Inflammatory macrophage (primary cell): ENCODE results near the gene ATG7.
"Not testable (repeated sequence)": the region's sequence is repeated elsewhere in the genome, so short reads cannot be mapped to it uniquely, and the experiment has no call there.

ENCODE experiments used
- DNase-seq, 2 donors: peaks; one replicate each; pipeline ENCODE4 v3.0.0-alpha.2; 2020 to 2022

The ATG7 gene

DNA sequence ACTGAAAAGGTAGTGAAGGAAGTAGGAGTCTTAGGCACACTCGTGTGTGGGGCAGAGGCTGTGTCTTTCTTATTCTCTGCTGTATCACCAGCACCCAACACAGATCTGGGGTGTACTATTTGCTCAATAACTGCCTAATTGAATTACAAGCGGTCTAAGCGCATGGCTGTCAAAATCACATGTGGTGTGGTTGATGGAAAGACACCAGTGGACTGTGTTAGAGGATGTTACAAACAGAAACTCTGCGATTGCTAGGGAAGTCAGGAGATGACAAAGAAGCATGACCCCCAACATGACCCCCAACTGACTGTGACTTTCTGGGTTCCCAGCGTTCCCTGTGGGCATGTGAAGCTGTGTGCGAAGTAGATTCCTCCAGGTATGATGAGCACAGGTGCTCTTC is 32.0 kb downstream of the ATG7 start:
- DNase-seq = peak; percentile 86 to 89

DNA sequence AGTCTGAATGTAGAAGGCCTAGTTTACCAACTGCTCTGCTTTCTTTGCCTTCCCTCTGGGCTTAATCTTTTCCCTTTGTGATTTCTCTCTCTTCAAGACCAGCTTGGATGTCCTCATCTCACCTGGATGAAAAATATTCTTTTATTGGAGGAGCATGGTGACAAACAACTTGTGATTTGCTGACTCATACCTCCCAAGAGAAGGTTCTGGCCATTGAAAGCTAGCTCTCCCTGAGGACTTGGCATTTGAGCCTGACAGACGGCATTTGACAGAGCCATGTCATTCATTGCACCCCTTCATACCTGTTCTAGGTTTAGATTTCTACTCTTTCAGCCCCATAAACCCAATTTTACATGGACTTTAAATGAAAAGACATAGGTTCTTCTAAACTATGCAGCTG is 33.3 kb downstream of the ATG7 start:
- no peak for DNase-seq

DNA sequence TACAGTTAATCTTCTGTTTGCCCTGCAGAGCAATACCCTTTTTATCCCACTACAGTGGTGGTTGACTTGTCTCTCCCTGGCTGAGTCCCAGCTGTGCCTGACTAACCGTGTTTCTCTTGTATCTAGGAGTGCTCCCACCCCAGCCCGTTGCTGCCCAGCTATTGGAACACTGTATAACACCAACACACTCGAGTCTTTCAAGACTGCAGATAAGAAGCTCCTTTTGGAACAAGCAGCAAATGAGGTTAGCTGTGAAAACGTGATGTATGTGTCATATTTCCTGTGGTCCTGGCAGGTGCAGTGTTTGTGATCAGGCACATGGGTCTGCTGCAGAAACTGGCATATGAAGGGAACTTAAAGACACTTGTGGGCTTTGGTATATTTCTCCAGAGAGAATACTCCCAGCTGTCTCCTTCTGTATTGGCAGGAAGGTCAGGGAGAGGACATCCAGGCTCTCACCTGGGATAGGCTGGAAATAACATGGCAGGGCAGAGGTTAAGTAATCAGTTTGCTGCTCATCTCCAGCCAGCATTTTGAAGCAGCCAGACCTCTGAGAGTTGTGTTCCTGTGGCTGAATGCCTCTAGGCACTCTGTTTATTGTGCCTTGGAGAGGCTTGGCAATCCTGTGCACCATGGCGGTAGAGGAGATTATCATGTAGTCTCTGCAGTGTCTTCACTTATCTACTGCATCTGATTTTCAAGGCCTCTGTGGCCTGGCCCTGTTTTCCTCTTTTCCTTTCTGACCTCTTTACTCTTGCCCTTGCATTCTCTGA is 34.8 kb downstream of the ATG7 start:
- DNase-seq = no peak

DNA sequence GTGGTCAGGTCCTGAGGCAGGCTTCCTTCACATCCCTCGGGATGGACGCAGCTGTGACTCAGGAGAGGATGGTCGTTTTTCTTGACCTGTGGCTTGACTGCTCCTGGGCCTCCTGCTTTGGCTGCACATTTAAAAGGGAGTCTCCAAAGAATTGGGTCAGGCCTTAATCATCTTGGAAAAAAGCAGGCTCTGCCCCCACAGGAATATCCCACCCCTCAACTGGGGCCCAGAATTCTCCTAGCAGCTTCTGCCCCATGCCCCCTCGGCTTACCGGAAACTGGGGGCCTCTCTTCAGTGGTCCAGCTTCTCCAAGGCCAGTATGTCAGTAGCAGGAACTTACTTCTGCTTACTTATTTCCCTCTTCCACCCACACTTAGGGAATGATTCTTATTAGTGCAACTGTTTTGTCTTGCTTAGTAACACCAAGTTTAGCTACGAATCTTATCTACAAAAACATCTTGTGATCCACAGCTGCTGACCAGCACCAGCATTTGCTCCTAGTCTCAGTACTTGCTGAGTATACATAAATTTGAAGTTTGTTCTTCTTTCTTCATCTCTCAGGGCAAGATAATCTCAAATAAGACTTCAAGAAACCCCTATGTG is 35.7 kb downstream of the ATG7 start:
- DNase-seq = peak; percentile 93 to 95

DNA sequence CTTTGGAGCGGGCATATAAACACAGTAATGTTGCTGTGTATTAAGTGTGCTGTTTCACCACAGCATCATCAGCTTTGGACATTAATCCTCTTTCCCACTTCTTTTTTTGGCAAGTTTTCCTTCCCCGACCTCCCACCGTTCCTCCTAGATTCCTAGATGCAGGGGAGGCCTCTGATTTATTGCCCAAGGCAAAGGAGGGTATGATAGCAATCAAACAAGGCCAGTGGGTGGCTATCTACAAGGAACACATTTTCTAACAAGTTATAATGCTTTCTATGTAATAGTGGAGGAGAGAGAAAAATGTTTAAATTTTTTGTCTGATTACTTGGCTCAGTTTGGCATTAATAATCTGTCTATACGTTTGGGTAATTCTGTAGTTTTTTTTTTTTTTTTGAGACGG is 38.1 kb downstream of the ATG7 start:
- DNase-seq = no peak

- no peak for DNase-seq
These were observed 40.0 kb downstream of the ATG7 start for GRCh38 chr3:11312166-11312565.

- DNase-seq = no peak
These were observed 45.1 kb downstream of the ATG7 start for GRCh38 chr3:11317300-11317699.

GRCh38 chr3:11322931-11323330 is 50.7 kb downstream of the ATG7 start:
- no peak for DNase-seq

DNA sequence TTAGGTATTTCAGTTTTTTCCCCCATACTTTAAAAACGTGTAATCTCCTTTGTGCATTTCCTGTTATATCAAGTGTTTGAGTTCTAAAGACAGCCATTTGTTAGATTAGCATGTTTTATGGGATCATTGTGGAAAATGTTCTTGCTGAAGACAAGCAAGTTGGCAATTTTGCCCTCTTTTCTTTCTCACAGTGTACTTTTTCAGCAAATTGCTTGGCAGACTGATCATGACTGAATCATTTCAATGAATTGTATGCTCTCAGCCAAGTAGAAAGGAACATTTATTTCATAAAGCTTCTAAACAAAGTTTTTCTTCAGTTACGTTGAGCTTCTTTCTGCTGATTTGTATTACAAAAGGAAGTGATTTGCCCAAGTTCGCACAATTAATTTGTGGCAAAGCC is 51.6 kb downstream of the ATG7 start:
- no peak for DNase-seq

DNA sequence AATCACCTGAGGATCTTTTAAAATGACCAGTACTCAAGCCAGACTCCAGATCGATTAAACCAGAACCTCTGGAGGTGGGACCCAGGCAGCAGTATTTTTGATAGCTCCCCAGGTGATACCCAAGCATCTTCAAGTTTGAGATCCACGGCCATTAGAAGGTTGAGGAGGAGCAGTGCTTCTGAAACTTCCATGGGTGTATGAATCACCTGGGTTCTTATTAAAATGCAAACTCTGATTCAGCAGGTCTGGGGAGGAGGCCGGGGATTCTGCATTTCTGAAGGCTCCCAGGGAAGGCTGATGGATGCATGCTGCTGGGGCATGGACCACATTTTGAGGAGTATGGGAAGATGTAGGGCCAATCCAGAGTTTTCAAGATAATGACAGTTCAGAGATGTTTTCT is 55.4 kb downstream of the ATG7 start:
- no peak for DNase-seq

GRCh38 chr3:11328196-11328945 is 56.2 kb downstream of the ATG7 start:
- DNase-seq = no peak

- no peak for DNase-seq
These were observed 57.6 kb downstream of the ATG7 start for GRCh38 chr3:11329777-11330176.

GRCh38 chr3:11331101-11331500 is 58.9 kb downstream of the ATG7 start:
- DNase-seq = no peak

GRCh38 chr3:11335056-11335608 is 62.9 kb downstream of the ATG7 start:
- peak; percentile 59 to 65 for DNase-seq

- DNase-seq = no peak
These were observed 67.3 kb downstream of the ATG7 start for GRCh38 chr3:11339541-11339940.

DNA sequence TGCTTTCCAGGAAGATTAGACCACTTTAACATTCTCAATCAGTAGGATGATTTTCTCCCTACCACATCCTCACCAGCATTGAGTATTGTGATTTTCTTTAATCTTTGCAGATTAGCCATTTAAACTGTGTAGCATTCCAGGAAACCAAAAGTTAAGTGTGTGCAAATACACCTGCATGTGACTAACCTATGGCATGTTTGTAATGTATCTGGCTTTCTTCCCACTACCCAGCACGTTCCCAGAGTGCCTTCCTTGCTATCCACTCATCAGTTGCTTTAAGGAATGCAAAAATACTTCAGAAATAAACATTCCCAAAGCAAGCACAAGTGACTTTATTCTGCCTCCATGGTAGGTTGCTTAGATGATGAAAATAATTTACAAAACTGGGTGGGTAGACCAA is 74.2 kb downstream of the ATG7 start:
- no peak for DNase-seq

DNA sequence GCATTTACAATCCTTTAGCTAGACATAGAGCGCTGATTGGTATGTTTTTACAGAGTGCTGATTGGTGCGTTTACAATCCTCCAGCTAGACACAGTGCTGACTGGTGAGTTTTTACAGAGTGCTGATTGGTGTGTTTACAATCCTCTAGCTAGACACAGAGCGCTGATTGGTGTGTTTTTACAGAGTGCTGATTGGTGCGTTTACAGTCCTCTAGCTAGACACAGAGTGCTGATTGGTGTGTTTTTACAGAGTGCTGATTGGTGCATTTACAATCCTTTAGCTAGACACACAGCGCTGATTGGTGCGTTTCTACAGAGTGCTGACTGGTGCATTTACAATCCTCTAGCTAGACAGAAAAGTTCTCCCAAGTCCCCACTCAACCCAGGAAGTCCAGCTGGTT is 76.7 kb downstream of the ATG7 start:
- not testable (repeated sequence) for DNase-seq

- DNase-seq = no peak
These were observed 77.2 kb downstream of the ATG7 start for GRCh38 chr3:11349446-11349845.

GRCh38 chr3:11350374-11350773 is 78.2 kb downstream of the ATG7 start:
- peak; percentile 85 to 87 for DNase-seq

DNA sequence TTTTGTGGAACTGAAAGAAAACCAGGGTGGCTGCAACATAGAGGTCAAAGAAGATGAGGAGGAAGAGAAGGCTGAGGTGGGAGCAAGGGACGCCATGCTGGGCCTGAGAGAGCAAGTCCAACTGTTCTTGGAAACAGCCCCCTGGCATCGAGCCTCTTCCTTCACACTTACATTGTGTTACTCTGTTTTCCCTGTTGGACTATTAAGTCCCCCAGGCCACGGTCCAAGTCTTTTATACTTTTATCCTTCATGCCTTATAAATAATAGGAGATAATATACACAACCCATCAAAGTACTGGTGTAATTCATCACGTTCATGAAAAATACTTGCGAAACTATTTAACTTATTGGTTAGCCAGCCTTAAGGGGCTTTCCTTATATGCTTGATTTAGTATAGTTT is 79.3 kb downstream of the ATG7 start:
- no peak for DNase-seq

DNA sequence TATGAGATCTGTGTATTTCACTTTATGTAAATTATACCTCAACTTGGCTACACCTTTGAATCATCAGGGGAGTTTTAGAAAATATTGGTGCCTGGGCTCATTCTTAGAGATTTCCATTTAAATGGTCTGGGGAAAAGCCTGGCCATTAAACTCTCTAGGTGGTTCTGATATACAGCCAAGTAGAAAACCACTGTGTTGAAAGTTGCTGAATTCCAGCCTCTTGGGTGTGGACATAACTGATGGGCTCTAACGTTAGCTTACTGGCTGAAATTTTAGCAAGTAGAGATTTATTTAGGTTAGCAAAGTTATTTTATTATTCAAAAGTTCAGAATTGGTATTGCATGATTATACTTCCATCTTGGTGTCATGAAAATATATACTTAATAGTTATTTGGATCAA is 84.1 kb downstream of the ATG7 start:
- no peak for DNase-seq

- no peak for DNase-seq
These were observed 90.4 kb downstream of the ATG7 start for GRCh38 chr3:11362600-11362999.

DNA sequence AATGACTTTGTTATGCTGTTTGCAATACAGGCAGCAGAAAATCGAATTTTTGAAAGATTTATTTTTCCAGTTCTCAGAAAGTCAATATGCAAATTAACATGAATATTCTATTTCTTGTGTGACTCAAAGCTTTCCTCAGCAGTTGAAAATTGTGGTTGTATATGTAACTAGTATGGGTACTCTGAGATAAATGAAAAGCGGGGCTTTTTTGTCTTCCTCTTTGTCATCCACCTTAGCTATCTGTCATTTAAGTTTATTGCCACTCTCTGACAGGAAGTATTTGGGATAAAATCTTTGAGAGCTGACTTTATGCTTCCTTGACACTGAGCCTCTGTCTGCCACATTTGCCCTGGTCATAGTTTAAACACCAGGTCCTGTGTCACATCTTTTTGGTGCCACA is 91.5 kb downstream of the ATG7 start:
- no peak for DNase-seq

DNA sequence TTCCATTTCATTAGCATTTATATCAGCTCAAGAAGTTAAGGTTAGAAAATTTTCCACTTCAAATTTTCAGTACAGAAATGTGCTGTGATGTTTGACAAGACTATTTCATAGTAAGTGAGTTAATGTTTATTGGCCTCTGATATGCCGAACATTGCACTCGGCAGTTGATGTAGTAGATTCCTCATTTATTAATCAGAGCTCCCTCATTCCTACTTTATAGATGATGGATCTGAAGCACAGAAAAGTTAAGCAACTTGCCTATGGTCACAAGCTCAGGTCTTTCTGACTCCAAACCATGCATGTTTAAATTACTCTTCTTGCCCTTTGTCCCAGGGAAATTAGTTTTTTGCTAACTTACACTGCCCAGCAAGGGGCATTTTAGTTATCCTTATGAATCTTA is 92.0 kb downstream of the ATG7 start:
- no peak for DNase-seq
